Right lobe of liver (tissue), 6 donors: ENCODE measurements around the gene FAXDC2. TPM values are rescaled to one million over a fixed set of nuclear protein-coding genes. Genes with fewer than 3 reads are reported as not detected.

Experiments
- ATAC-seq, 4 donors: fragments of 200-7000 bp; cut with Tn5 transposase; one replicate each; pipeline ENCODE4 v1.9.1; 2020; ENCODE audit warnings: mild to moderate bottlenecking in 4 of 4, moderate library complexity in 4 of 4
- DNase-seq, 3 donors: peaks; one replicate each; pipeline ENCODE4 v3.0.0-alpha.2; 2020
- H3K27ac ChIP-seq, 3 donors: fragments of 200-600 bp; one replicate each; pipeline ENCODE4 v1.8.0; 2022
- H3K27me3 ChIP-seq, 2 donors: fragments of 200-600 bp; one replicate each; pipeline ENCODE4 v1.8.0; 2022
- H3K36me3 ChIP-seq, 4 donors: fragments of 200-600 bp; sonication (generic) in 1 of 4; one replicate each; pipeline versions ENCODE4 v1.5.1 to v1.8.0; 2017 to 2022; ENCODE audit warnings: control low read depth in 1 of 4
- H3K4me1 ChIP-seq, 4 donors: fragments of 200-600 bp; sonication (generic) in 1 of 4; one replicate each; pipeline versions ENCODE4 v1.5.1 to v1.8.0; 2017 to 2022; ENCODE audit warnings: control low read depth in 1 of 4
- H3K4me3 ChIP-seq, 3 donors: fragments of 200-600 bp; one replicate each; pipeline ENCODE4 v1.8.0; 2022
- H3K9me3 ChIP-seq, 4 donors: fragments of 200-600 bp; sonication (generic) in 1 of 4; one replicate each; pipeline versions ENCODE4 v1.5.1 to v1.8.0; 2017 to 2022; ENCODE audit warnings: control low read depth in 1 of 4
- POLR2A ChIP-seq: fragments of 450-650 bp; IDR thresholded peaks from one replicate; pipeline ENCODE4 v1.6.1; 2017; ENCODE audit warnings: antibody characterized with exemption, mild to moderate bottlenecking
- WGBS: methylation state at CpG from one replicate; pipeline ENCODE4 v1.1.6; 2018; ENCODE audit warnings: low coverage, low lambda C conversion rate; ENCODE audit not compliant: insufficient coverage; ENCODE audit errors: missing lambda C conversion rate; 5-methylcytosine and 5-hydroxymethylcytosine counted together
- intact Hi-C, 2 donors: fragments of 100-400 bp; cut with DNase I; formaldehyde crosslinking; loops; one replicate each; pipeline versions ENCODE4 v1.11.2 to v1.14.1; 2022
- total RNA-seq, 6 experiments: library from RNA; depleted of rRNA in 2 of 6; stranded (reverse); fragments of >200 nt in 2 of 6; fragmentation: NEBNext Ultra II Directional in 3 of 6; extraction: Animal tissue kit (Norgen Biotek cat#: 25700) in 3 of 6; gene quantifications; one replicate each; pipeline versions ENCODE4 v1.1.0 to v1.2.4, GENCODE V29; 2016 to 2023
- TF ChIP-seq, protein P1 (sequence below), 4 donors: fragments of 200-600 bp in 3 of 4; fragments of 450-650 bp in 1 of 4; IDR thresholded peaks; one replicate each; pipeline versions ENCODE4 v1.5.1 to v1.8.0; 2016 to 2022; ENCODE audit warnings: antibody characterized with exemption in 4 of 4, mild to moderate bottlenecking in 2 of 4
- donor health status: DM: no; HTN: yes; CAD: no.
- donor health status: DM: no; HTN: no; CAD: no.
- donor health status: DM: no; HTN: no; CAD: no.
- donor health status: DM: no; HTN: yes; CAD: no.
- donor health status: DM: no; HTN: yes; CAD: no.

The FAXDC2 gene
- total RNA-seq, 6 experiments from 2014 or later = 27.3 to 98.1 (median 53.2) TPM

GRCh38 chr5:154896562-154897165 is 46.3 kb upstream of the FAXDC2 start:
- Histone ChIP-seq H3K27me3 (no peaks in the 10 kb centered on the region), H3K4me1 (no peaks in the 10 kb centered on the region), H3K36me3 (peaks cover 0 to 63% (median 18%) of the 10 kb centered on the region in 4 donors), H3K27ac (no peak overlapping the region), H3K9me3 (no peaks in the 10 kb centered on the region), H3K4me3 (no peak overlapping the region)
- TF ChIP-seq POLR2A = no peak
- TF ChIP-seq, protein P1, sequence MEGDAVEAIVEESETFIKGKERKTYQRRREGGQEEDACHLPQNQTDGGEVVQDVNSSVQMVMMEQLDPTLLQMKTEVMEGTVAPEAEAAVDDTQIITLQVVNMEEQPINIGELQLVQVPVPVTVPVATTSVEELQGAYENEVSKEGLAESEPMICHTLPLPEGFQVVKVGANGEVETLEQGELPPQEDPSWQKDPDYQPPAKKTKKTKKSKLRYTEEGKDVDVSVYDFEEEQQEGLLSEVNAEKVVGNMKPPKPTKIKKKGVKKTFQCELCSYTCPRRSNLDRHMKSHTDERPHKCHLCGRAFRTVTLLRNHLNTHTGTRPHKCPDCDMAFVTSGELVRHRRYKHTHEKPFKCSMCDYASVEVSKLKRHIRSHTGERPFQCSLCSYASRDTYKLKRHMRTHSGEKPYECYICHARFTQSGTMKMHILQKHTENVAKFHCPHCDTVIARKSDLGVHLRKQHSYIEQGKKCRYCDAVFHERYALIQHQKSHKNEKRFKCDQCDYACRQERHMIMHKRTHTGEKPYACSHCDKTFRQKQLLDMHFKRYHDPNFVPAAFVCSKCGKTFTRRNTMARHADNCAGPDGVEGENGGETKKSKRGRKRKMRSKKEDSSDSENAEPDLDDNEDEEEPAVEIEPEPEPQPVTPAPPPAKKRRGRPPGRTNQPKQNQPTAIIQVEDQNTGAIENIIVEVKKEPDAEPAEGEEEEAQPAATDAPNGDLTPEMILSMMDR (IDR thresholded peaks at IDR 0.05) = no peak
- intact Hi-C loops = no loop called here
- ATAC-seq (no peak), DNase-seq (no peak)

DNA sequence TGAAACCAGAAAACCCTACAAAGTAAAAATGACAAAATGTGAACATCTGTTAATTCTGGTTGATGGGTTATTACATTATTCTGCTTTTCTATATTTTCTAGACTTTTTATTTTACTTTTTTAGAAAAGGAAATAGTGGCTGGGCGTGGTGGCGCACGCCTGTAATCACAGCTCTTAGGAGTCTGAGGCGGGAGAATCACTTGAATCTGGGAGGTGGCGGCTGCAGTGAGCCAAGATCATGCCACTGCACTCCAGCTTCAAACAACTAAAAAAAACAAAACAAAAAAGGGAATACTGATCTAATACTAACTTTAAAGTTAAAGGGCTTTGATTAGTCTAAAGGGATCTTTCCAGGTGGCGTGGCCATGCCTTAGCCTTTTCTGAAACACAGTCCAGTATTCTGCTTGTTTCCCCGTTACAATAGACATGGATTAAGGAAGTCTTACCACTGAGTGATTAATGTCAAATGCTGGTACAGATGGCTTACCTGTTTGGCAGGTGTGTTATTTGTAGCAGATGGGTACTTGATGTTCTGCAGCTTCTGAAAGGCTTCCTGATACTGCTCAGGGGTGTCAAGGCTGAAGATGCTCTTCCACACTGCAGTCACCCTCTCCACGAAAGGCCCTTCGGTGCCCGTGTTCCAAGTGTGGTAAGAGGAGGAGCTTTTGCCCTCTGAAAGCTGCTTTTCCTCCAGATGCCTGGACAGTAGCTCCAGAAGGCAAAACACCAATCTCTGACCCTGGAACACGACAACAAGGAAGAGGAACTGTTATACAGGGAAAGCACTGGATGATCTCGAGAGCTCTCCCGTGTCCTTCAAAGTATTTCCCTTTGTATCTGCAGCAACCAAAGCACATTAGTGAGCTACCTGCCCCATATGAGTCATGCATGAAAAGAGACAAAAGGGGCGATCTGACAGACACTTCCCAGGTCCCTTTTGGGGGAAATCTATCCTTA is 45.5 kb upstream of the FAXDC2 start:
- no peaks in the 10 kb centered on the region for H3K27me3 ChIP-seq
- H3K27ac ChIP-seq = no peak overlapping the region
- TF ChIP-seq POLR2A = no peak
- TF ChIP-seq, protein P1 (IDR thresholded peaks at IDR 0.05) = no peak
- no peaks in the 10 kb centered on the region for H3K4me1 ChIP-seq
- DNase-seq (no peak), ATAC-seq (no peak)
- peaks cover 0 to 63% (median 18%) of the 10 kb centered on the region in 4 donors for H3K36me3 ChIP-seq
- H3K9me3 ChIP-seq = no peaks in the 10 kb centered on the region
- 78% methylated on average over 11 of the region's 14 CpGs for WGBS
- H3K4me3 ChIP-seq = no peak overlapping the region
- intact Hi-C loops = no loop called here

GRCh38 chr5:154893381-154893780 is 43.0 kb upstream of the FAXDC2 start:
- H3K27ac ChIP-seq = no peak overlapping the region
- TF ChIP-seq, protein P1 (IDR thresholded peaks at IDR 0.05) = no peak
- TF ChIP-seq POLR2A = no peak
- ATAC-seq (no peak), DNase-seq (no peak)
- intact Hi-C loops = no loop called here
- H3K27me3 ChIP-seq = no peaks in the 10 kb centered on the region
- no peaks in the 10 kb centered on the region for H3K4me1 ChIP-seq
- peaks cover 0 to 77% (median 23%) of the 10 kb centered on the region in 4 donors for H3K36me3 ChIP-seq
- no peaks in the 10 kb centered on the region for H3K9me3 ChIP-seq
- H3K4me3 ChIP-seq = no peak overlapping the region
- WGBS = 84% methylated on average over 5 of the region's 5 CpGs

GRCh38 chr5:154892369-154892771 is 42.0 kb upstream of the FAXDC2 start:
- Histone ChIP-seq H3K27me3 (no peaks in the 10 kb centered on the region), H3K36me3 (peaks cover 0 to 82% (median 23%) of the 10 kb centered on the region in 4 donors), H3K4me3 (no peak overlapping the region), H3K9me3 (no peaks in the 10 kb centered on the region), H3K4me1 (no peaks in the 10 kb centered on the region), H3K27ac (no peak overlapping the region)
- WGBS = 81% methylated on average over 7 of the region's 13 CpGs
- no peak for ATAC-seq
- no peak for DNase-seq
- no peak for TF ChIP-seq POLR2A
- TF ChIP-seq, protein P1 (IDR thresholded peaks at IDR 0.05) = no peak
- intact Hi-C loops = no loop called here
